MCF 10A (cell line): ENCODE measurements around the gene MEF2C. TPM values are rescaled to one million over a fixed set of nuclear protein-coding genes. Genes with fewer than 3 reads are reported as not detected.

Experiments
- BruUV-seq: library from RNA; stranded (reverse); fragments of 400-500 nt; replicated peaks from 2 replicates; lab custom pipeline; 2021; lab: Mats Ljungman, UMichigan
- CTCF ChIA-PET: fragments of 300-600 bp; sonication (Branson Sonifier 250); formaldehyde crosslinking; extraction: SDS; loops from one replicate; lab custom pipeline; 2021; ENCODE audit warnings: antibody characterized with exemption, inconsistent platforms; lab: Yijun Ruan, JAX
- POLR2A ChIA-PET: fragments of 300-600, 350-650 bp; sonication (Branson Sonifier 250); formaldehyde crosslinking; extraction: SDS; loops from one replicate; lab custom pipeline; 2020; ENCODE audit warnings: antibody characterized with exemption, inconsistent platforms; lab: Yijun Ruan, JAX
- DNase-seq: peaks from one replicate; pipeline ENCODE4 v3.0.0-alpha.2; 2018; ENCODE audit not compliant: unreplicated experiment
- H3K27ac Mint-ChIP-seq: one replicate; pipeline ENCODE4 v1.8.0; 2022; ENCODE audit warnings: mild to moderate bottlenecking, low read depth, mixed read lengths; ENCODE audit not compliant: unreplicated experiment
- H3K27me3 Mint-ChIP-seq: one replicate; pipeline ENCODE4 v1.8.0; 2022; ENCODE audit warnings: mixed read lengths; ENCODE audit not compliant: insufficient read depth, unreplicated experiment
- H3K36me3 Mint-ChIP-seq: one replicate; pipeline ENCODE4 v1.8.0; 2022; ENCODE audit warnings: mild to moderate bottlenecking, moderate library complexity, mixed read lengths; ENCODE audit not compliant: insufficient read depth, unreplicated experiment
- H3K4me1 Mint-ChIP-seq: one replicate; pipeline ENCODE4 v1.8.0; 2022; ENCODE audit warnings: mixed read lengths; ENCODE audit not compliant: insufficient read depth, unreplicated experiment
- H3K4me3 Mint-ChIP-seq: one replicate; pipeline ENCODE4 v1.8.0; 2022; ENCODE audit warnings: mild to moderate bottlenecking, moderate library complexity, mixed read lengths; ENCODE audit not compliant: unreplicated experiment
- H3K9me3 Mint-ChIP-seq: one replicate; pipeline ENCODE4 v1.8.0; 2022; ENCODE audit warnings: mixed read lengths; ENCODE audit not compliant: unreplicated experiment
- CTCF ChIP-seq: fragments of 200-600 bp; IDR thresholded peaks from one replicate; pipeline ENCODE4 v1.8.0; 2022; ENCODE audit warnings: antibody characterized with exemption, mild to moderate bottlenecking; ENCODE audit not compliant: unreplicated experiment
- intact Hi-C: fragments of 100-400 bp; cut with micrococcal nuclease; formaldehyde crosslinking; loops from 2 replicates; pipeline ENCODE4 v1.14.1; 2022
- total RNA-seq: library from RNA; stranded (reverse); gene quantifications from 2 replicates; pipeline ENCODE4 v1.2.3, GENCODE V29; 2022

The MEF2C gene
- total RNA-seq, 1 experiment from 2014 or later = 0.05 TPM

GRCh38 chr5:88879724-88880123 is 3.3 kb downstream of the MEF2C start:
- no peak for TF ChIP-seq CTCF
- Mint-ChIP-seq H3K9me3 (no peaks in the 10 kb centered on the region), H3K4me1 (no peaks in the 10 kb centered on the region), H3K27ac (no peak overlapping the region), H3K36me3 (no peaks in the 10 kb centered on the region), H3K4me3 (no peak overlapping the region), H3K27me3 (peaks cover 65% of the 10 kb centered on the region)
- POLR2A ChIA-PET = interaction anchor here (0.5 kb wide), 1 partner anchor 56 kb away, joined by 6 read pairs; no protein-coding TSS in a partner anchor
- intact Hi-C loops = loop anchor here (5.0 to 10.0 kb wide), 2 partner anchors 853 to 1385 kb away; no protein-coding TSS in a partner anchor
- CTCF ChIA-PET = no interaction called here
- BruUV-seq = no TSS peak
- DNase-seq = no peak

- intact Hi-C loops = loop anchor here (5.0 kb wide), 1 partner anchor 853 kb away; no protein-coding TSS in a partner anchor
- ChIA-PET POLR2A (no interaction called here), CTCF (no interaction called here)
- Mint-ChIP-seq H3K4me3 (no peak overlapping the region), H3K4me1 (no peaks in the 10 kb centered on the region), H3K27ac (no peak overlapping the region), H3K36me3 (no peaks in the 10 kb centered on the region), H3K9me3 (no peaks in the 10 kb centered on the region), H3K27me3 (peaks cover 58% of the 10 kb centered on the region)
- TF ChIP-seq CTCF = no peak
- DNase-seq = peak; percentile 4
- no TSS peak for BruUV-seq
Measured at GRCh38 chr5:88878976-88879375, 4.0 kb downstream of the MEF2C start.

DNA sequence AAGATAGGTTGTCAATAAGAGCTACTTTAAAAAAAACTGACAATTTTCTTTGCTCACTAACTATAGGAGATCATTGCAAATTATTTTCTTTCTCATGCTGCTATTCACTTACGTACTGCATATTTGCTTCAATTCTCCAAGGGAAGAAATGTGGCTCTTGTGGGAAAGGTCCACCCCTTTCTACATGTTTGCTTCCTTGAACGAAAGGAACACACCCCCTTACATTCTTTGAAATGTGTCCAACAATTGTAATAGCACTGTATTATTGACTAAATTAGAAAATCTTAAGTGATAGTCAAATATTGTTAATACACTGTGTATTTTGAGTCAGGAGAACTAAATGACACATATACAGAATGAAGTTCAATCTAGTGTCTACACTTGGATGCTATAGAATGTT is 5.2 kb downstream of the MEF2C start:
- Mint-ChIP-seq H3K36me3 (no peaks in the 10 kb centered on the region), H3K27me3 (peaks cover 56% of the 10 kb centered on the region), H3K4me3 (no peak overlapping the region), H3K9me3 (no peaks in the 10 kb centered on the region), H3K4me1 (no peaks in the 10 kb centered on the region), H3K27ac (no peak overlapping the region)
- no TSS peak for BruUV-seq
- no peak for TF ChIP-seq CTCF
- CTCF ChIA-PET = interaction anchor here (1.2 kb wide), 1 partner anchor 148 kb away, joined by 3 read pairs; no protein-coding TSS in a partner anchor
- intact Hi-C loops = loop anchor here (5.0 kb wide), 1 partner anchor 854 kb away; no protein-coding TSS in a partner anchor
- no peak for DNase-seq
- POLR2A ChIA-PET = no interaction called here

DNA sequence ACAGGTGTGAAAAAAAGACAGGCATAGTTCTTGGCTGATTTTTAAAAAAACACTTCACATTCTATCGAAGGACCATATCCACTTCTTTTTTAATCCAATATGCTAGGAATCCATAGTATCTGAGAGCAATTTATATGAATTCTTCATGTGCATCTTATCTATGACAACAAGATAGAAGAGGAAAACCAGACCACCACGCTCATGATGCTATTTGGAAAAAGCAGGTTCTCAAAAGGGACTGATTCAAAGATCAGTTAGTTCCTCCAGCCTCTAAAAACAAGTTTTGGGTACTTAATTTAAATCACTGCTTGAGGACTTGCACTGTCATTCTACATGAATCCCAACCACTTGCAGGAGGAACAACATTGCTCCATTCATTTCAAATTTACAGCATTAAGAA is 6.3 kb downstream of the MEF2C start:
- ChIA-PET CTCF (no interaction called here), POLR2A (no interaction called here)
- H3K27ac Mint-ChIP-seq = no peak overlapping the region
- no peaks in the 10 kb centered on the region for H3K4me1 Mint-ChIP-seq
- TF ChIP-seq CTCF = no peak
- no peaks in the 10 kb centered on the region for H3K36me3 Mint-ChIP-seq
- intact Hi-C loops = loop anchor here (5.0 kb wide), 1 partner anchor 856 kb away; no protein-coding TSS in a partner anchor
- DNase-seq = no peak
- peaks cover 51% of the 10 kb centered on the region for H3K27me3 Mint-ChIP-seq
- H3K4me3 Mint-ChIP-seq = no peak overlapping the region
- H3K9me3 Mint-ChIP-seq = no peaks in the 10 kb centered on the region
- BruUV-seq = no TSS peak
